GM21447 (cell line): ENCODE data around the gene FADS1.
A peak's percentile ranks its signal among the peaks of the same experiment; 100 is the strongest.

Experiments used
- ATAC-seq: cut with Tn5 transposase; IDR thresholded peaks from one replicate; pipeline ENCODE4 v1.9.1; 2021; ENCODE audit not compliant: unreplicated experiment

Gene FADS1

GRCh38 chr11:61827571-61828378 is 11.0 kb upstream of the FADS1 start, which contains the start of gene FADS2:
TSS of gene FADS2 (plus strand) at chr11:61828300. CDS start at chr11:61828391, 91 bp downstream.
- peak; percentile 70 for ATAC-seq

GRCh38 chr11:61826930-61827570 is 10.2 kb upstream of the FADS1 start:
- ATAC-seq = peak; percentile 10

GRCh38 chr11:61820174-61820573 is 3.4 kb upstream of the FADS1 start:
- no peak for ATAC-seq

- no peak for ATAC-seq
Observed at GRCh38 chr11:61817471-61818202, 834 bp upstream of the FADS1 start.

- peak; percentile 29 for ATAC-seq
Observed at GRCh38 chr11:61815790-61816735, 740 bp downstream of the FADS1 start.

- ATAC-seq = peak; percentile 49
Observed at GRCh38 chr11:61814958-61815789, 1.6 kb downstream of the FADS1 start.

- ATAC-seq = no peak
Observed at GRCh38 chr11:61814247-61814957, 2.4 kb downstream of the FADS1 start.

- ATAC-seq = no peak
Observed at GRCh38 chr11:61812736-61813411, 3.9 kb downstream of the FADS1 start.

GRCh38 chr11:61811831-61812230 is 5.0 kb downstream of the FADS1 start:
- no peak for ATAC-seq

- ATAC-seq = no peak
Observed at GRCh38 chr11:61810671-61811175, 6.1 kb downstream of the FADS1 start.

- ATAC-seq = no peak
Observed at GRCh38 chr11:61806785-61807184, 10.0 kb downstream of the FADS1 start.

- no peak for ATAC-seq
Observed at GRCh38 chr11:61805146-61805545, 11.7 kb downstream of the FADS1 start.

GRCh38 chr11:61803889-61804647 is 12.7 kb downstream of the FADS1 start:
- no peak for ATAC-seq

- ATAC-seq = no peak
Observed at GRCh38 chr11:61802605-61803004, 14.2 kb downstream of the FADS1 start.

GRCh38 chr11:61800331-61801281 is 16.2 kb downstream of the FADS1 start:
- ATAC-seq = no peak

GRCh38 chr11:61799665-61800284 is 17.0 kb downstream of the FADS1 start:
- ATAC-seq = no peak
